ENCODE results near the gene CFLAR. TPM values are rescaled to one million over a fixed set of nuclear protein-coding genes. Genes with fewer than 3 reads are reported as not detected.

The CFLAR gene
- total RNA-seq, 1 experiment from 2014 or later, result 70.1 TPM

DNA sequence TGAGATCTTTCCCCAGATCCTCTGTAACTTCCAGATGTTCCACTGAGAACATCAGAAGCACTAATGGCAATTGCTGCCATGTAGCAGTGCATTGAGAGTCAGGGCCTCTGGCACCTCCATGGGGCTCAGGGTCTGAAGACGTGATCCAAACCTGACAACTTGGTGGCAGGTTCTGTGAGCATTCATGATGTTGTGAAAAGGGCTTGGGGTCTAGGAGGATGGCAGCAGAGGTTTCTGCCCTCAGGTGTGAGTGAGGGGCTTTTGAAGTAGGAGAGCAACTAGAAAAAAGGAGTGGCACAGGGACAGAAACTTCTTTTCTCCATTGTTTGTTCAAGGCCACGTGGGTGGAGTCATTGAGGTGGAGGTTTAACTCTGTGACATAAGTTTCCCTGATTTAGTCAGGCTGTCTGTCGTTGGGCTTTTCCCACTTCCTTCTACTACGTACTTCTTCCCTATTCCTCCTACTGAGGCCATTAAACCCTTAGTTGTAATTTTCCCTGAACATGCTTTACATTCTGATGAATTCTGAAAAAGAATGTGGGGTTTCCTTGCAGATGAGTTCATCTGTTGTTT lies 13.1 kb downstream of the CFLAR start:
- H3K4me3 Mint-ChIP-seq (ENCODE audit: unreplicated experiment), result peak overlapping the region; percentile 5
- H3K27me3 Mint-ChIP-seq (ENCODE audit: insufficient read depth, unreplicated experiment), result no peaks in the 10 kb centered on the region
- DNase-seq (ENCODE audit: unreplicated experiment), result peak; percentile 60
- H3K27ac Mint-ChIP-seq (ENCODE audit: low read depth, unreplicated experiment), result peak overlapping the region; percentile 75
- BruUV-seq (replicated peaks), result no TSS peak
- intact Hi-C loops (cut with micrococcal nuclease), result no loop called here
- peaks cover 64% of the 10 kb centered on the region for H3K4me1 Mint-ChIP-seq (ENCODE audit: insufficient read depth, unreplicated experiment)
- peaks cover 45% of the 10 kb centered on the region for H3K36me3 Mint-ChIP-seq (ENCODE audit: insufficient read depth, unreplicated experiment)
- POLR2A ChIA-PET, result interaction anchor here (0.8 to 1.8 kb wide), 5 partner anchors 9 to 50 kb away, joined by 3 to 12 read pairs (median 4); no protein-coding TSS in a partner anchor
- no peaks in the 10 kb centered on the region for H3K9me3 Mint-ChIP-seq (ENCODE audit: unreplicated experiment)
- CTCF ChIA-PET, result interaction anchor here (0.6 to 4.7 kb wide), 5 partner anchors 11 to 1174 kb away, joined by 3 to 28 read pairs (median 3); no protein-coding TSS in a partner anchor
- TF ChIP-seq, protein P1, sequence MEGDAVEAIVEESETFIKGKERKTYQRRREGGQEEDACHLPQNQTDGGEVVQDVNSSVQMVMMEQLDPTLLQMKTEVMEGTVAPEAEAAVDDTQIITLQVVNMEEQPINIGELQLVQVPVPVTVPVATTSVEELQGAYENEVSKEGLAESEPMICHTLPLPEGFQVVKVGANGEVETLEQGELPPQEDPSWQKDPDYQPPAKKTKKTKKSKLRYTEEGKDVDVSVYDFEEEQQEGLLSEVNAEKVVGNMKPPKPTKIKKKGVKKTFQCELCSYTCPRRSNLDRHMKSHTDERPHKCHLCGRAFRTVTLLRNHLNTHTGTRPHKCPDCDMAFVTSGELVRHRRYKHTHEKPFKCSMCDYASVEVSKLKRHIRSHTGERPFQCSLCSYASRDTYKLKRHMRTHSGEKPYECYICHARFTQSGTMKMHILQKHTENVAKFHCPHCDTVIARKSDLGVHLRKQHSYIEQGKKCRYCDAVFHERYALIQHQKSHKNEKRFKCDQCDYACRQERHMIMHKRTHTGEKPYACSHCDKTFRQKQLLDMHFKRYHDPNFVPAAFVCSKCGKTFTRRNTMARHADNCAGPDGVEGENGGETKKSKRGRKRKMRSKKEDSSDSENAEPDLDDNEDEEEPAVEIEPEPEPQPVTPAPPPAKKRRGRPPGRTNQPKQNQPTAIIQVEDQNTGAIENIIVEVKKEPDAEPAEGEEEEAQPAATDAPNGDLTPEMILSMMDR (IDR thresholded peaks at IDR 0.05; ENCODE audit: unreplicated experiment), result no peak

DNA sequence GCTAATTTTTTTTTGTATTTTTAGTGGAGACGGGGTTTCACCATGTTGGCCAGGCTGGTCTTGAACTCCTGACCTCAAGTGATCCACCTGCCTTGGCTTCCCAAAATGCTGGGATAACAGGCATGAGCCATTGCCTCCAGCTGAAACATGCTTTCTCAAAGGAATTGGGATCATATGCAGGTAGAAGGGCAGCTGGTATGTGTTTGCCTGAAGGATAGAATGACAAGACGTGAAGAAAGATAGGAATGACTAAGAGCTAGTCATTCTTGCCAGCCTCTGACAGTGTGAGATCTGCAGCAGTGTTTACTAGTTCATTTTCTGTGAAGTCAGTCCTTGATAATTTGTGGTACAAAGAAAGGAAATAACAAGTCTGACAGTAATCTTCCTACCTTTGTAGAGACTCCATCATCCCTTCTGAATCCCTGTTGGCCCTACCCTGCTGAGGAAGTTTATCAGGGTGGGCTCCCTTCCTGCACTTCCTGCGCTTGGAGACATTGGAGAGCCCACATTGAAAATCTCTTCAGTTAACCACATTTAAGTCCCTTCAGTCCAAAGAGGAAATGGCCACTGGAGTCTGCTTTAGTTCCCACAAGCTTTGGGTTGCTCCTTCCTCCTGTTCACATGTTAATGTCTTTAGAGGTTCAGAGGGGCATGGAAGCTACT lies 14.7 kb downstream of the CFLAR start:
- POLR2A ChIA-PET, result interaction anchor here (0.6 to 4.1 kb wide), 5 partner anchors 8 to 60 kb away, joined by 3 to 20 read pairs (median 10); partner anchors contain the start of genes HYCC2 and NDUFB3
- TF ChIP-seq, protein P1 (IDR thresholded peaks at IDR 0.05; ENCODE audit: unreplicated experiment), result no peak
- no peaks in the 10 kb centered on the region for H3K27me3 Mint-ChIP-seq (ENCODE audit: insufficient read depth, unreplicated experiment)
- peak overlapping the region; percentile 63 for H3K27ac Mint-ChIP-seq (ENCODE audit: low read depth, unreplicated experiment)
- DNase-seq (ENCODE audit: unreplicated experiment), result peak; percentile 78
- CTCF ChIA-PET, result interaction anchor here (0.7 to 4.7 kb wide), 4 partner anchors 13 to 888 kb away, joined by 3 to 28 read pairs (median 12); no protein-coding TSS in a partner anchor
- H3K4me1 Mint-ChIP-seq (ENCODE audit: insufficient read depth, unreplicated experiment), result peaks cover 48% of the 10 kb centered on the region
- H3K9me3 Mint-ChIP-seq (ENCODE audit: unreplicated experiment), result no peaks in the 10 kb centered on the region
- peaks cover 45% of the 10 kb centered on the region for H3K36me3 Mint-ChIP-seq (ENCODE audit: insufficient read depth, unreplicated experiment)
- BruUV-seq (replicated peaks), result no TSS peak
- H3K4me3 Mint-ChIP-seq (ENCODE audit: unreplicated experiment), result no peak overlapping the region
- intact Hi-C loops (cut with micrococcal nuclease), result no loop called here

DNA sequence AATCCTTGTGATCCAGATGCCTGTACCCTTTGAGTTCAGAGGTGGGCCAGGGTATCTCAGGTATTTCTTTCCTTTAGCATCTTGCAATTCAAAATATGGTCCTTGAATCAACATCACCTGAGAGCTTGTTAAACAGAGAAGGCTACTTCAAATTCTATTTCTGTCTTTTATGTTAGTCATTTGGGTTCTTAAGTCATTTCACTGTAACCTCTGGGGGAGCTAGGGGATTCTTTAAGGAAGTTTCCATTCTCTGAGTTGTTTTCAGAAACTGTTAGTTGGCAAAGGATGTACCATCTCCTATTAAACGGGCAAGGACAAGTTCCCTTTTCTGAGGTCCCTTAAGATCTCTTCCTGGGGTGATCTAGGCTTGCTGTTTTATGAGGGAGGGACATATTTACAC lies 16.6 kb downstream of the CFLAR start:
- H3K4me1 Mint-ChIP-seq (ENCODE audit: insufficient read depth, unreplicated experiment), result peaks cover 30% of the 10 kb centered on the region
- CTCF ChIA-PET, result interaction anchor here (1.2 to 4.7 kb wide), 4 partner anchors 13 to 100 kb away, joined by 3 to 28 read pairs (median 12); no protein-coding TSS in a partner anchor
- peaks cover 61% of the 10 kb centered on the region for H3K36me3 Mint-ChIP-seq (ENCODE audit: insufficient read depth, unreplicated experiment)
- no peaks in the 10 kb centered on the region for H3K27me3 Mint-ChIP-seq (ENCODE audit: insufficient read depth, unreplicated experiment)
- no TSS peak for BruUV-seq (replicated peaks)
- no peak overlapping the region for H3K4me3 Mint-ChIP-seq (ENCODE audit: unreplicated experiment)
- TF ChIP-seq, protein P1 (IDR thresholded peaks at IDR 0.05; ENCODE audit: unreplicated experiment), result no peak
- intact Hi-C loops (cut with micrococcal nuclease), result no loop called here
- no peak overlapping the region for H3K27ac Mint-ChIP-seq (ENCODE audit: low read depth, unreplicated experiment)
- no peaks in the 10 kb centered on the region for H3K9me3 Mint-ChIP-seq (ENCODE audit: unreplicated experiment)
- POLR2A ChIA-PET, result interaction anchor here (0.7 to 4.1 kb wide), 3 partner anchors 15 to 699 kb away, joined by 3 to 20 read pairs (median 4); partner anchors contain the start of gene ORC2
- no peak for DNase-seq (ENCODE audit: unreplicated experiment)

DNA sequence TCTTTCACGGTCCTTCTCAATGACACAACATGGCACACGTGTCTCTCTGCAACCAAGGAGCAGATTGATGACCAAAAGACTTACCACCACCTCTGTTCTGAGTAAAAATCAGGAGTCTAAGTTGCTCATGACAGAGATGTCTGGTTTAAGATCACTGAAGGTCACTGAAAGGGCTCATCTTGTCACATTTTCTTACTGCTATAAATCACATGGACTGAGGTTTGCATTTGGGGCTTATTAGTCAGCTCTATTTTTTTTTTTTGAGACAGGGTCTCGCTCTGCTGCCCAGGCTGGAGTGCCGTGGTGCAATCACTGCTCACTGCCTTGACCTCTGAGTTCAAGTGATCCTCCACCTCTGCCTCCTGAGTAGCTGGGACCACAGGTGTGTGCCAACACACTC lies 19.4 kb downstream of the CFLAR start:
- ChIA-PET CTCF (interaction anchor here (1.2 to 1.5 kb wide), 3 partner anchors 10 to 173 kb away, joined by 4 to 5 read pairs (median 4); no protein-coding TSS in a partner anchor), POLR2A (interaction anchor here (1.0 to 1.5 kb wide), 3 partner anchors 8 to 17 kb away, joined by 3 to 7 read pairs (median 6); no protein-coding TSS in a partner anchor)
- TF ChIP-seq, protein P1 (IDR thresholded peaks at IDR 0.05; ENCODE audit: unreplicated experiment), result no peak
- Mint-ChIP-seq H3K4me1 (ENCODE audit: insufficient read depth, unreplicated experiment) (peaks cover 12% of the 10 kb centered on the region), H3K27ac (ENCODE audit: low read depth, unreplicated experiment) (no peak overlapping the region), H3K9me3 (ENCODE audit: unreplicated experiment) (no peaks in the 10 kb centered on the region), H3K36me3 (ENCODE audit: insufficient read depth, unreplicated experiment) (peaks cover 79% of the 10 kb centered on the region), H3K4me3 (ENCODE audit: unreplicated experiment) (no peak overlapping the region), H3K27me3 (ENCODE audit: insufficient read depth, unreplicated experiment) (no peaks in the 10 kb centered on the region)
- BruUV-seq (replicated peaks), result no TSS peak
- intact Hi-C loops (cut with micrococcal nuclease), result no loop called here
- no peak for DNase-seq (ENCODE audit: unreplicated experiment)

Measured in MCF 10A (cell line).